ENCODE data around the gene BIRC7. TPM values are rescaled to one million over a fixed set of nuclear protein-coding genes. Genes with fewer than 3 reads are reported as not detected.

BIRC7 gene
- total RNA-seq, 1 donor from 2014 or later, result not detected

DNA sequence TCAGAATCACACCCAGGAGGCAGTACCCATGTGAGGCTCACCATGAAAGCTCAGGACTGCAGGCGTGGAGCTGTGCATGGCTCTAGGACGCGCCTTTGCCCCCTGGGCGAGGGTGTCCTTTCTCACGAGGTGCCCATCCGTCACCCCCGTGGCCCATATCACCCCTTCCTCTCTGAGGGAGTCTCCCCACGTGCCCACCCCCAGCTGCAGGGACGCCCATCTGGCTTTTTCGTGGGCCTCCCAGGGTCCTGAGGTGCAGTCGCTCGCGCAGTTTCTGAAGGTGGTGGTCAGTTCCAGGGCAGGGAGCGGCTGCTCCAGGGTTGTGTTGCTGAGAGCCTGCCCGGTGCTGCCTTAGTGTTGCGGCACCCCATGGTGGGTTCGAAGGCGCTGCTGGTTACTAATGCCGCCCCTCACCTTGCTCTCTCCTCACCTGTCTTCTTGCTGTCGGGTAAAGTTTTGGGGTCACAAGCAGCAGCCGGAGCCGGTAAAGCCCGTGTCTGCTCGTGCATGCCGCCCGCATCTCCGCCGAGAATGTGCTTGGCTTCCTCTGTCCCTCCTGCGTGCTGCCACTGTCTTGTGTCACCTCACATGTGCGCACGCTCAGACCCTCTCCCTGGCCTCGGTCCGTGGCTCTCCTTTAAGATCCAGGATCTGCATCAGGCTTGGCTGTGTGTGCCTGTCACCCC is 47.8 kb downstream of the BIRC7 start:
- DNase-seq, result no peak

GRCh38 chr20:63284083-63284440 is 48.4 kb downstream of the BIRC7 start:
- DNase-seq, result no peak

- no peak for DNase-seq
Measured at GRCh38 chr20:63284544-63284949, 48.8 kb downstream of the BIRC7 start.

DNA sequence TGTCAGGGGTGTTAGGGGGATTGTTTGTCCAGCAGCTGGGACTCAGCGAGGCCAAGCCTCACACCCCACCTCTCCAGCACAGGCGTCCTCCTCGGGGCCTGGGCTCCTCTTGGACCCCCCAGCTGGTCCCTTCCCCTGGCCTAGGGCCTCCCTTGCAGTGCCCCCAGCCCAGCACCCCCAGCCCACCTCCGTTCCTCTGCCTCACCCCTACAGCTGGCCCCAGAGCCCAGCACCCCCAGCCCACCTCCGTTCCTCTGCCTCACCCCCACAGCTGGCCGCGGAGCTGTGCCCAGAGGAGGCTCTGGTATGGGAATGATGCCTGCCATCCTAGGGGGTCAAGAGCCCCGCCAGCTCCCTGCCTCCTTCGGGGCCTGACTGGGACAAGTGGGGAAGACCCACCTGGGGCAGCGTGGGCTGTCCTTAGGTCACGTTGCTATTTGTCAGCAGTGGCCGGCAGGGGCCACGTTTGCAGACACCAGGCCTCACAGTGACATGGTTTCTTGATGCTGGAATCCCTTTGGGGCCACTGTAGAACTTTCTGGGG is 49.3 kb downstream of the BIRC7 start:
- no peak for DNase-seq

GRCh38 chr20:63285636-63286615 is 50.2 kb downstream of the BIRC7 start:
- DNase-seq, result no peak

- DNase-seq, result no peak
Measured at GRCh38 chr20:63286781-63287696, 51.3 kb downstream of the BIRC7 start.

DNA sequence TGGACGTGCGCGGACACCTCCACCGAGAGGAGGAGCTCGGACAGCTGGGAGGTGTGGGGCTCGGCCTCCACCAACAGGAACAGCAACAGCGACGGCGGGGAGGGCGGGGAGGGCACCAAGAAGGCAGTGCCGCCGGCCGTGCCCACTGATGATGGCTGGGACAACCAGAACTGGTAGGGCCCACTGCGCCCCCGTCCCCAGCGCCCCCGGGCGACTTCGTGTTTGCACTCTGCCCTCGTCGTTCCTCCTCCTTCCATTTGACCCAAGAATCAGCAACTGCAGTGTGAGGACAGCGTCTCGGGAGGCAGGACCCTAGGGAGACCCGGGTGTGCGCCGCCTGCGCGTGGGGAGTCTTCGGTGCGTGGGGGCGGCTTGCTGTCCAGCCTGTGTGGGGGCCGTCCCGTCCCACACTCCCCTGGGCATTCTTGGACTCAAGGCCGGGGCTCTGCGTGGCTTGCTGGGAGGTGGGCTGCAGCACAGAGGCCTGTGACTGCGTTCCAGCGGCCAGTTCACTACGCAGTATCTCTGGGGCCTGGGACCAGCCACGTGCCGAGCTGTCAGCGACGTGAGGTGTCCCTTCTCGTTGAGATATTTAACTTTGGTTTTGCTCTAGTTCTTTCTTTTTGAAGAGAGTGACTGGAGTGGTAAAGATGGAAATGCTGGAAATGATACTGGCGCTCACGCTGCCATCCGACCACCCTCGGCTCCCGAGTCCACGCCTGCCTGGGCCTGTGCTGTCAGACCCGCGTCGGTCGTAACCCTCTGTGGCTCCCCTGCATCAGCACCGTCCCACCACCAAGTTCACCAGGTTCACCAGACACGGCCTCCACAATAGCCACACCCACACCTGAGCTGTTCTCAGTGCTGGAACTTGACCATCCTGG is 52.2 kb downstream of the BIRC7 start:
- no peak for DNase-seq

GRCh38 chr20:63288581-63289251 is 53.0 kb downstream of the BIRC7 start:
- no peak for DNase-seq

DNA sequence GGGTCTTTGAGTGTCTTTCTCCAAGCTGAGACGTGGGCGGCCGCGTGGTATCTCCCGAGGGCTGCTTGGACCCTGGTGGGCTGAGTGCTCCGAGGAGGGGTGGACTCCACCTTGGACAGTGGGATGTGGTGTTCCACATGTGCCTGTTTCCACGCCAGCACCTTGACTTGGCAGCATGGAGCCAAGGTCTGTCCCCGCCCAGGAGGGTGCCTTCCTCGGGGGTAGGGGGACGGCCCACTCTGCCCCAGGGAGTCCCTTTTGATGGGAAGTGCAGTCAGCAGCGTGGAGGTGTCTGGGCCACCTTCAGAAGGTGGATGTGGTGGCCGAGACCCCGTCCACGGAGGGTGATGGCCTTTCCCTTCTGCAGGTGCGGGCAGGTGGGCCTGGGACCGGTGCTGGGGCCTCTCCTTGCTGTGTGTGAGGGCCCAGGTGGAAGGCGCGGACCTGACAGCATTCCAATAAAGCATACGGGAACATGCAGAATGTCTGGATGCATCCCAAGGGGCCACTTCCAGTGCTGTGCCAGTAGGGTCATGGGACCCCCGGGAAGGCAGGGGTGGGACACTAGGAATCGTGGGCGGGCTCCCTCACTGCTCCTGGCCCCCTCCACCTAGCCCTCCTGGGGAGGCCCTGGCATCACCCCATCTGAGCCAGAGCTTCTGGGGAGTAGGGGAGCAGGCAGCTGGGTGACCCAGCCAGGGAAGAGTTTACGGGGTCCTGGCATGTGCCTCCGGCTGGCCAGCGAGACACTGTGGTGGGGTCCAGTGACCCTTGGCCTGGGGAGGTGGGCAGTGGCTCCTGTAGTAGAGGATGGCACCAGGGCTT is 53.8 kb downstream of the BIRC7 start:
- no peak for DNase-seq

Small RNAs within 50 kb of the gene (small RNA-seq; reads per million reads assigned to genes)
- gene MIR3196 (not detected), gene MIR4326 (0.64 reads per million, percentile 59 among the genes with 10 or more reads in this experiment)

Other genes starting within 250 kb of the BIRC7 start
- not detected for gene BHLHE23, start 228.9 kb upstream of the BIRC7 start, total RNA-seq
- 20.1 TPM for gene YTHDF1, start 19.8 kb upstream of the BIRC7 start, total RNA-seq
- 14.2 TPM for gene NKAIN4, start 18.6 kb downstream of the BIRC7 start, total RNA-seq
- 28.1 TPM for gene ARFGAP1, start 36.9 kb downstream of the BIRC7 start, total RNA-seq
- gene COL20A1, start 57.3 kb downstream of the BIRC7 start, total RNA-seq, result 3.0 TPM
- 7.8 TPM for gene CHRNA4, start 125.4 kb downstream of the BIRC7 start, total RNA-seq
- 167 TPM for gene KCNQ2, start 236.8 kb downstream of the BIRC7 start, total RNA-seq

Measured in occipital lobe (tissue), 3 donors.